ENCODE measurements around the gene PDIA2. TPM values are rescaled to one million over a fixed set of nuclear protein-coding genes. Genes with fewer than 3 reads are reported as not detected.
"Not testable (repeated sequence)": the region's sequence is repeated elsewhere in the genome, so short reads cannot be mapped to it uniquely, and the experiment has no call there.

Gene PDIA2
- polyA plus RNA-seq, 2 donors: 0.27 to 0.53 TPM

GRCh38 chr16:262121-262745 lies 20.7 kb upstream of the PDIA2 start:
- Histone ChIP-seq H3K27ac (ENCODE audit: low read depth in 2 of 2, low read length in 1 of 2) (no peak overlapping the region), H3K9me3 (ENCODE audit: control insufficient read depth in 2 of 2, insufficient read depth in 1 of 2, low read depth in 1 of 2, low read length in 1 of 2) (peaks cover 0 to 3% of the 10 kb centered on the region in 2 donors), H3K27me3 (ENCODE audit: control insufficient read depth in 1 of 2, insufficient read depth in 2 of 2, low read length in 2 of 2) (no peaks in the 10 kb centered on the region), H3K4me1 (ENCODE audit: control insufficient read depth in 2 of 2, insufficient read depth in 2 of 2, low read length in 1 of 2) (no peaks in the 10 kb centered on the region), H3K4me3 (ENCODE audit: low read depth in 1 of 2, low read length in 2 of 2) (no peak overlapping the region), H3K36me3 (ENCODE audit: control insufficient read depth in 2 of 2, insufficient read depth in 2 of 2, low read length in 1 of 2) (peaks cover 27 to 48% of the 10 kb centered on the region in 2 donors)
- 92 to 94% methylated on average over 24 to 29 of the region's 29 CpGs for WGBS, 2 donors

GRCh38 chr16:263182-263774 lies 19.7 kb upstream of the PDIA2 start:
- H3K9me3 ChIP-seq (ENCODE audit: control insufficient read depth in 2 of 2, insufficient read depth in 1 of 2, low read depth in 1 of 2, low read length in 1 of 2): peaks cover 0 to 3% of the 10 kb centered on the region in 2 donors
- WGBS, 2 donors: 91 to 94% methylated on average over 28 to 35 of the region's 35 CpGs
- no peak overlapping the region for H3K4me3 ChIP-seq (ENCODE audit: low read depth in 1 of 2, low read length in 2 of 2)
- H3K36me3 ChIP-seq (ENCODE audit: control insufficient read depth in 2 of 2, insufficient read depth in 2 of 2, low read length in 1 of 2): peaks cover 27 to 48% of the 10 kb centered on the region in 2 donors
- no peak overlapping the region for H3K27ac ChIP-seq (ENCODE audit: low read depth in 2 of 2, low read length in 1 of 2)
- peaks cover 0 to 7% of the 10 kb centered on the region in 2 donors for H3K4me1 ChIP-seq (ENCODE audit: control insufficient read depth in 2 of 2, insufficient read depth in 2 of 2, low read length in 1 of 2)
- no peaks in the 10 kb centered on the region for H3K27me3 ChIP-seq (ENCODE audit: control insufficient read depth in 1 of 2, insufficient read depth in 2 of 2, low read length in 2 of 2)

- no peak overlapping the region for H3K27ac ChIP-seq (ENCODE audit: low read depth in 2 of 2, low read length in 1 of 2)
- H3K36me3 ChIP-seq (ENCODE audit: control insufficient read depth in 2 of 2, insufficient read depth in 2 of 2, low read length in 1 of 2): peaks cover 27 to 48% of the 10 kb centered on the region in 2 donors
- WGBS, 2 donors: 90% methylated on average over 17 of the region's 17 CpGs
- peaks cover 2 to 13% of the 10 kb centered on the region in 2 donors for H3K4me1 ChIP-seq (ENCODE audit: control insufficient read depth in 2 of 2, insufficient read depth in 2 of 2, low read length in 1 of 2)
- H3K27me3 ChIP-seq (ENCODE audit: control insufficient read depth in 1 of 2, insufficient read depth in 2 of 2, low read length in 2 of 2): no peaks in the 10 kb centered on the region
- H3K9me3 ChIP-seq (ENCODE audit: control insufficient read depth in 2 of 2, insufficient read depth in 1 of 2, low read depth in 1 of 2, low read length in 1 of 2): peaks cover 0 to 3% of the 10 kb centered on the region in 2 donors
- H3K4me3 ChIP-seq (ENCODE audit: low read depth in 1 of 2, low read length in 2 of 2): no peak overlapping the region
Observed at GRCh38 chr16:263944-264343, 19.0 kb upstream of the PDIA2 start.

- H3K9me3 ChIP-seq (ENCODE audit: control insufficient read depth in 2 of 2, insufficient read depth in 1 of 2, low read depth in 1 of 2, low read length in 1 of 2): peaks cover 0 to 3% of the 10 kb centered on the region in 2 donors
- no peak overlapping the region for H3K27ac ChIP-seq (ENCODE audit: low read depth in 2 of 2, low read length in 1 of 2)
- peaks cover 27 to 46% of the 10 kb centered on the region in 2 donors for H3K36me3 ChIP-seq (ENCODE audit: control insufficient read depth in 2 of 2, insufficient read depth in 2 of 2, low read length in 1 of 2)
- H3K27me3 ChIP-seq (ENCODE audit: control insufficient read depth in 1 of 2, insufficient read depth in 2 of 2, low read length in 2 of 2): no peaks in the 10 kb centered on the region
- H3K4me3 ChIP-seq (ENCODE audit: low read depth in 1 of 2, low read length in 2 of 2): no peak overlapping the region
- H3K4me1 ChIP-seq (ENCODE audit: control insufficient read depth in 2 of 2, insufficient read depth in 2 of 2, low read length in 1 of 2): peaks cover 4 to 15% of the 10 kb centered on the region in 2 donors
- 86 to 87% methylated on average over 23 of the region's 23 CpGs for WGBS, 2 donors
Observed at GRCh38 chr16:264440-264951, 18.5 kb upstream of the PDIA2 start.

GRCh38 chr16:265002-265529 lies 17.9 kb upstream of the PDIA2 start:
- peaks cover 0 to 3% of the 10 kb centered on the region in 2 donors for H3K9me3 ChIP-seq (ENCODE audit: control insufficient read depth in 2 of 2, insufficient read depth in 1 of 2, low read depth in 1 of 2, low read length in 1 of 2)
- H3K4me3 ChIP-seq (ENCODE audit: low read depth in 1 of 2, low read length in 2 of 2): no peak overlapping the region
- no peaks in the 10 kb centered on the region for H3K27me3 ChIP-seq (ENCODE audit: control insufficient read depth in 1 of 2, insufficient read depth in 2 of 2, low read length in 2 of 2)
- H3K4me1 ChIP-seq (ENCODE audit: control insufficient read depth in 2 of 2, insufficient read depth in 2 of 2, low read length in 1 of 2): peaks cover 4 to 15% of the 10 kb centered on the region in 2 donors
- no peak overlapping the region for H3K27ac ChIP-seq (ENCODE audit: low read depth in 2 of 2, low read length in 1 of 2)
- WGBS, 2 donors: 91 to 98% methylated on average over 13 to 14 of the region's 14 CpGs
- H3K36me3 ChIP-seq (ENCODE audit: control insufficient read depth in 2 of 2, insufficient read depth in 2 of 2, low read length in 1 of 2): peaks cover 24 to 43% of the 10 kb centered on the region in 2 donors

- peaks cover 18 to 38% of the 10 kb centered on the region in 2 donors for H3K36me3 ChIP-seq (ENCODE audit: control insufficient read depth in 2 of 2, insufficient read depth in 2 of 2, low read length in 1 of 2)
- WGBS, 2 donors: 53% methylated on average over 12 of the region's 12 CpGs
- no peak overlapping the region for H3K27ac ChIP-seq (ENCODE audit: low read depth in 2 of 2, low read length in 1 of 2)
- H3K4me3 ChIP-seq (ENCODE audit: low read depth in 1 of 2, low read length in 2 of 2): no peak overlapping the region
- no peaks in the 10 kb centered on the region for H3K27me3 ChIP-seq (ENCODE audit: control insufficient read depth in 1 of 2, insufficient read depth in 2 of 2, low read length in 2 of 2)
- H3K4me1 ChIP-seq (ENCODE audit: control insufficient read depth in 2 of 2, insufficient read depth in 2 of 2, low read length in 1 of 2): peaks cover 4 to 15% of the 10 kb centered on the region in 2 donors
- H3K9me3 ChIP-seq (ENCODE audit: control insufficient read depth in 2 of 2, insufficient read depth in 1 of 2, low read depth in 1 of 2, low read length in 1 of 2): peaks cover 0 to 3% of the 10 kb centered on the region in 2 donors
Observed at GRCh38 chr16:265711-266110, 17.3 kb upstream of the PDIA2 start.

GRCh38 chr16:266258-267164 lies 16.5 kb upstream of the PDIA2 start:
- H3K9me3 ChIP-seq (ENCODE audit: control insufficient read depth in 2 of 2, insufficient read depth in 1 of 2, low read depth in 1 of 2, low read length in 1 of 2): peaks cover 0 to 3% of the 10 kb centered on the region in 2 donors
- H3K4me3 ChIP-seq (ENCODE audit: low read depth in 1 of 2, low read length in 2 of 2): no peak overlapping the region
- H3K27me3 ChIP-seq (ENCODE audit: control insufficient read depth in 1 of 2, insufficient read depth in 2 of 2, low read length in 2 of 2): no peaks in the 10 kb centered on the region
- no peak overlapping the region for H3K27ac ChIP-seq (ENCODE audit: low read depth in 2 of 2, low read length in 1 of 2)
- peaks cover 4 to 15% of the 10 kb centered on the region in 2 donors for H3K4me1 ChIP-seq (ENCODE audit: control insufficient read depth in 2 of 2, insufficient read depth in 2 of 2, low read length in 1 of 2)
- peaks cover 15 to 30% of the 10 kb centered on the region in 2 donors for H3K36me3 ChIP-seq (ENCODE audit: control insufficient read depth in 2 of 2, insufficient read depth in 2 of 2, low read length in 1 of 2)
- 65 to 67% methylated on average over 25 of the region's 25 CpGs for WGBS, 2 donors

- Histone ChIP-seq H3K4me1 (ENCODE audit: control insufficient read depth in 2 of 2, insufficient read depth in 2 of 2, low read length in 1 of 2) (peaks cover 4 to 15% of the 10 kb centered on the region in 2 donors), H3K36me3 (ENCODE audit: control insufficient read depth in 2 of 2, insufficient read depth in 2 of 2, low read length in 1 of 2) (peaks cover 12 to 20% of the 10 kb centered on the region in 2 donors)
- H3K9me3 ChIP-seq (ENCODE audit: control insufficient read depth in 2 of 2, insufficient read depth in 1 of 2, low read depth in 1 of 2, low read length in 1 of 2); H3K27me3 ChIP-seq (ENCODE audit: control insufficient read depth in 1 of 2, insufficient read depth in 2 of 2, low read length in 2 of 2); H3K27ac ChIP-seq (ENCODE audit: low read depth in 2 of 2, low read length in 1 of 2); H3K4me3 ChIP-seq (ENCODE audit: low read depth in 1 of 2, low read length in 2 of 2): not testable (repeated sequence)
- WGBS, 2 donors: 83 to 85% methylated on average over 17 of the region's 17 CpGs
Observed at GRCh38 chr16:267562-267961, 15.4 kb upstream of the PDIA2 start.

Data from esophagus (tissue), 2 donors.